GM23338 (cell line): ENCODE measurements around the gene PRPSAP2. TPM values are rescaled to one million over a fixed set of nuclear protein-coding genes. Genes with fewer than 3 reads are reported as not detected.

ENCODE experiments used
- ATAC-seq: fragments of 200-7000 bp; cut with Tn5 transposase; 3 replicates; pipeline ENCODE4 v1.9.1; 2020
- DNase-seq: peaks from one replicate; pipeline ENCODE4 v3.0.0-alpha.2; 2015; ENCODE audit warnings: low spot score
- H2AFZ ChIP-seq: fragments of 200-600 bp; sonication (generic); 2 replicates; pipeline ENCODE4 v1.8.0; 2016; ENCODE audit warnings: antibody characterized with exemption, mild to moderate bottlenecking, moderate library complexity
- H3F3A ChIP-seq: fragments of 200-600 bp; sonication (generic); replicated peaks from 2 replicates; pipeline ENCODE4 v1.8.0; 2017; ENCODE audit warnings: antibody characterized with exemption, mixed run types, low read depth
- H3K27ac ChIP-seq: fragments of 200-600 bp; sonication (generic); 2 replicates; pipeline ENCODE4 v1.6.1; 2016; ENCODE audit warnings: low read depth
- H3K27me3 ChIP-seq: fragments of 200-600 bp; sonication (generic); 2 replicates; pipeline ENCODE4 v1.8.0; 2016; ENCODE audit warnings: mild to moderate bottlenecking, mixed run types, moderate library complexity; ENCODE audit not compliant: insufficient read depth
- H3K36me3 ChIP-seq: fragments of 200-600 bp; sonication (generic); 2 replicates; pipeline ENCODE4 v1.8.0; 2016; ENCODE audit warnings: mild to moderate bottlenecking; ENCODE audit not compliant: insufficient read depth
- H3K4me1 ChIP-seq: fragments of 200-600 bp; sonication (generic); 2 replicates; pipeline ENCODE4 v1.8.0; 2016; ENCODE audit warnings: mild to moderate bottlenecking, moderate library complexity; ENCODE audit not compliant: insufficient read depth
- H3K4me2 ChIP-seq: fragments of 200-600 bp; sonication (generic); 2 replicates; pipeline ENCODE4 v1.7.1; 2017; ENCODE audit warnings: mixed run types
- H3K4me3 ChIP-seq: fragments of 200-600 bp; sonication (generic); 2 replicates; pipeline ENCODE4 v1.6.1; 2016; ENCODE audit warnings: mixed run types
- H3K79me2 ChIP-seq: fragments of 200-600 bp; sonication (generic); replicated peaks from 2 replicates; pipeline ENCODE4 v1.8.0; 2017; ENCODE audit warnings: mild to moderate bottlenecking; ENCODE audit not compliant: insufficient read depth
- H3K9me2 ChIP-seq: fragments of 200-600 bp; sonication (generic); 2 replicates; pipeline ENCODE4 v1.8.0; 2017; ENCODE audit not compliant: insufficient read depth
- H4K20me1 ChIP-seq: fragments of 200-600 bp; sonication (generic); replicated peaks from 2 replicates; pipeline ENCODE4 v1.8.0; 2017; ENCODE audit warnings: mild to moderate bottlenecking; ENCODE audit not compliant: insufficient read depth
- H3K27ac Mint-ChIP-seq: 2 replicates; pipeline ENCODE4 v1.8.0; 2020; ENCODE audit warnings: inconsistent platforms, mild to moderate bottlenecking, moderate library complexity, mixed read lengths
- H3K27me3 Mint-ChIP-seq: 3 replicates; pipeline ENCODE4 v1.8.0; 2022; ENCODE audit warnings: low read depth, mild to moderate bottlenecking, moderate library complexity, mixed read lengths, inconsistent platforms; ENCODE audit not compliant: insufficient read depth, poor library complexity
- H3K36me3 Mint-ChIP-seq: 3 replicates; pipeline ENCODE4 v1.8.0; 2021; ENCODE audit warnings: low read depth, mild to moderate bottlenecking, inconsistent platforms, moderate library complexity, mixed read lengths
- H3K4me1 Mint-ChIP-seq: 3 replicates; pipeline ENCODE4 v1.8.0; 2020; ENCODE audit warnings: mild to moderate bottlenecking, inconsistent platforms, mixed read lengths
- H3K4me3 Mint-ChIP-seq: 3 replicates; pipeline ENCODE4 v1.8.0; 2021; ENCODE audit warnings: moderate library complexity, mild to moderate bottlenecking, inconsistent platforms, mixed read lengths
- H3K9me3 Mint-ChIP-seq: 3 replicates; pipeline ENCODE4 v1.8.0; 2020; ENCODE audit warnings: moderate library complexity, mild to moderate bottlenecking, inconsistent platforms, mixed read lengths
- CREB1 ChIP-seq: fragments of 250-450 bp; sonication (Bioruptor Pico); IDR thresholded peaks from 2 replicates; pipeline ENCODE4 v1.5.0; 2020; ENCODE audit warnings: low read depth, mild to moderate bottlenecking, moderate library complexity
- CTCF ChIP-seq, 2 experiments: fragments of 200-600 bp in 1 of 2; sonication (generic) in 1 of 2; conservative IDR thresholded peaks; 2 replicates each; pipeline versions ENCODE4 v1.5.1 to v1.6.1; 2016 to 2017; ENCODE audit warnings: antibody characterized with exemption in 2 of 2, low read depth in 2 of 2, mild to moderate bottlenecking in 2 of 2, moderate library complexity in 1 of 2
- EZH2 ChIP-seq: fragments of 200-600 bp; sonication (generic); IDR thresholded peaks from one replicate; pipeline ENCODE4 v1.8.0; 2017; ENCODE audit warnings: antibody characterized with exemption, mild to moderate bottlenecking, low read depth; ENCODE audit not compliant: unreplicated experiment
- EZH2phosphoT487 ChIP-seq: fragments of 200-600 bp; sonication (generic); IDR thresholded peaks from one replicate; pipeline ENCODE4 v1.8.1; 2018; ENCODE audit warnings: antibody characterized with exemption; ENCODE audit not compliant: unreplicated experiment
- JUNB ChIP-seq: IDR thresholded peaks from one replicate; pipeline ENCODE4 v1.6.1; 2016; ENCODE audit warnings: antibody characterized with exemption; ENCODE audit not compliant: unreplicated experiment
- NANOG ChIP-seq: IDR thresholded peaks from 2 replicates; pipeline ENCODE4 v1.6.1; 2016; ENCODE audit warnings: antibody characterized with exemption, borderline replicate concordance
- POLR2AphosphoS5 ChIP-seq: IDR thresholded peaks from 2 replicates; pipeline ENCODE4 v1.6.1; 2016; ENCODE audit warnings: antibody characterized with exemption, low read depth
- REST ChIP-seq: IDR thresholded peaks from one replicate; pipeline ENCODE4 v1.6.1; 2018; ENCODE audit warnings: antibody characterized with exemption; ENCODE audit not compliant: unreplicated experiment
- STAT1 ChIP-seq: IDR thresholded peaks from one replicate; pipeline ENCODE4 v1.6.1; 2016; ENCODE audit warnings: antibody characterized with exemption; ENCODE audit not compliant: unreplicated experiment
- ZNF114 ChIP-seq: fragments of 250-450 bp; sonication (Bioruptor Pico); IDR thresholded peaks from 2 replicates; pipeline ENCODE4 v1.5.0; 2020; ENCODE audit warnings: mild to moderate bottlenecking, moderate library complexity
- ZNF331 ChIP-seq: fragments of 250-450 bp; sonication (Bioruptor Pico); IDR thresholded peaks from 2 replicates; pipeline ENCODE4 v1.5.0; 2020; ENCODE audit warnings: low read depth, mild to moderate bottlenecking, moderate library complexity
- polyA plus RNA-seq: library from polyadenylated mRNA; unstranded; fragments of >200 nt; fragmentation: Nextera tagmentation; extraction: Ambion mirVana; gene quantifications from 2 replicates; pipeline ENCODE4 v1.2.1, GENCODE V29; 2016
- total RNA-seq: library from RNA; depleted of rRNA; stranded (reverse); fragments of >200 nt; shearing (Covaris generic); gene quantifications from 2 replicates; pipeline ENCODE4 v1.2.3, GENCODE V29; 2014
- TF ChIP-seq, protein P1 (sequence below): IDR thresholded peaks from 2 replicates; pipeline ENCODE4 v1.6.1; 2016; ENCODE audit warnings: antibody characterized with exemption
- TF ChIP-seq, protein P2 (sequence below): fragments of 250-450 bp; sonication (Bioruptor Pico); IDR thresholded peaks from 2 replicates; pipeline ENCODE4 v1.5.0; 2020; ENCODE audit warnings: mild to moderate bottlenecking, moderate library complexity

The PRPSAP2 gene
- total and polyA plus RNA-seq, 2 experiments from 2014 or later = 34.6 to 54.4 TPM

DNA sequence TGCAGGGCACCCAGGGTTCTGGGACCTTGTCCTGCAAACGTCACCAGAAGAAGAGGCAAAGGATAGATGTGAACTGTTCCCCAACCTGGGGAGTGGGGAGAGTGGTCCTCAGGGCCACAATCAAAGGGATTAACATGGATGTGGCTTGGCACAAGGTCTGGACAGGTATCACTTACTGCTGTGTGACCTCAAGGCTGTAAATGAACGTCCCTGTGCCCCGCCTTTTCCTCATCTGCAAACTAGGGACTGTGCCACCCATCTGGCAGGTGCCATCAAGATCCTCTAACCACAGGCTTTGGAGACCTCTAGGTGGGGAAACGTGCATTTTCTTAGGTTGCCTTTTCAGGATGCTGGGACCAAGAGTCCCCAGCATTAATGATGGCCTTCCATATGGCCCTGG is 119.1 kb downstream of the PRPSAP2 start:
- Histone ChIP-seq H3K9me2 (no peaks in the 10 kb centered on the region), H3K27ac (no peak overlapping the region), H2AFZ (no peak overlapping the region), H3K79me2 (0 out of 2 replicates have a peak, but pooled peaks cover 3% of the 10 kb centered on the region), H3K4me2 (no peak overlapping the region), H3K27me3 (no peaks in the 10 kb centered on the region), H3K36me3 (peaks cover 10% of the 10 kb centered on the region), H4K20me1 (0 out of 2 replicates have a peak, but pooled peaks cover 3% of the 10 kb centered on the region), H3F3A (no peaks in the 10 kb centered on the region), H3K4me3 (no peak overlapping the region), H3K4me1 (no peaks in the 10 kb centered on the region)
- Mint-ChIP-seq H3K9me3 (no peaks in the 10 kb centered on the region), H3K4me3 (no peak overlapping the region), H3K27me3 (peaks cover 15% of the 10 kb centered on the region), H3K36me3 (peaks cover 44% of the 10 kb centered on the region), H3K4me1 (no peaks in the 10 kb centered on the region), H3K27ac (no peak overlapping the region)
- TF ChIP-seq ZNF114 = no peak
- TF ChIP-seq, protein P1, sequence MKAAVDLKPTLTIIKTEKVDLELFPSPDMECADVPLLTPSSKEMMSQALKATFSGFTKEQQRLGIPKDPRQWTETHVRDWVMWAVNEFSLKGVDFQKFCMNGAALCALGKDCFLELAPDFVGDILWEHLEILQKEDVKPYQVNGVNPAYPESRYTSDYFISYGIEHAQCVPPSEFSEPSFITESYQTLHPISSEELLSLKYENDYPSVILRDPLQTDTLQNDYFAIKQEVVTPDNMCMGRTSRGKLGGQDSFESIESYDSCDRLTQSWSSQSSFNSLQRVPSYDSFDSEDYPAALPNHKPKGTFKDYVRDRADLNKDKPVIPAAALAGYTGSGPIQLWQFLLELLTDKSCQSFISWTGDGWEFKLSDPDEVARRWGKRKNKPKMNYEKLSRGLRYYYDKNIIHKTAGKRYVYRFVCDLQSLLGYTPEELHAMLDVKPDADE = no peak
- TF ChIP-seq EZH2 = no peak
- TF ChIP-seq STAT1 = no peak
- no peak for TF ChIP-seq EZH2phosphoT487
- TF ChIP-seq JUNB = no peak
- no peak for TF ChIP-seq CTCF (conservative IDR thresholded peaks at IDR 0.05; ENCODE audit: low read depth in 2 of 2)
- no peak for TF ChIP-seq NANOG
- no peak for TF ChIP-seq ZNF331
- TF ChIP-seq POLR2AphosphoS5 = no peak
- TF ChIP-seq, protein P2, sequence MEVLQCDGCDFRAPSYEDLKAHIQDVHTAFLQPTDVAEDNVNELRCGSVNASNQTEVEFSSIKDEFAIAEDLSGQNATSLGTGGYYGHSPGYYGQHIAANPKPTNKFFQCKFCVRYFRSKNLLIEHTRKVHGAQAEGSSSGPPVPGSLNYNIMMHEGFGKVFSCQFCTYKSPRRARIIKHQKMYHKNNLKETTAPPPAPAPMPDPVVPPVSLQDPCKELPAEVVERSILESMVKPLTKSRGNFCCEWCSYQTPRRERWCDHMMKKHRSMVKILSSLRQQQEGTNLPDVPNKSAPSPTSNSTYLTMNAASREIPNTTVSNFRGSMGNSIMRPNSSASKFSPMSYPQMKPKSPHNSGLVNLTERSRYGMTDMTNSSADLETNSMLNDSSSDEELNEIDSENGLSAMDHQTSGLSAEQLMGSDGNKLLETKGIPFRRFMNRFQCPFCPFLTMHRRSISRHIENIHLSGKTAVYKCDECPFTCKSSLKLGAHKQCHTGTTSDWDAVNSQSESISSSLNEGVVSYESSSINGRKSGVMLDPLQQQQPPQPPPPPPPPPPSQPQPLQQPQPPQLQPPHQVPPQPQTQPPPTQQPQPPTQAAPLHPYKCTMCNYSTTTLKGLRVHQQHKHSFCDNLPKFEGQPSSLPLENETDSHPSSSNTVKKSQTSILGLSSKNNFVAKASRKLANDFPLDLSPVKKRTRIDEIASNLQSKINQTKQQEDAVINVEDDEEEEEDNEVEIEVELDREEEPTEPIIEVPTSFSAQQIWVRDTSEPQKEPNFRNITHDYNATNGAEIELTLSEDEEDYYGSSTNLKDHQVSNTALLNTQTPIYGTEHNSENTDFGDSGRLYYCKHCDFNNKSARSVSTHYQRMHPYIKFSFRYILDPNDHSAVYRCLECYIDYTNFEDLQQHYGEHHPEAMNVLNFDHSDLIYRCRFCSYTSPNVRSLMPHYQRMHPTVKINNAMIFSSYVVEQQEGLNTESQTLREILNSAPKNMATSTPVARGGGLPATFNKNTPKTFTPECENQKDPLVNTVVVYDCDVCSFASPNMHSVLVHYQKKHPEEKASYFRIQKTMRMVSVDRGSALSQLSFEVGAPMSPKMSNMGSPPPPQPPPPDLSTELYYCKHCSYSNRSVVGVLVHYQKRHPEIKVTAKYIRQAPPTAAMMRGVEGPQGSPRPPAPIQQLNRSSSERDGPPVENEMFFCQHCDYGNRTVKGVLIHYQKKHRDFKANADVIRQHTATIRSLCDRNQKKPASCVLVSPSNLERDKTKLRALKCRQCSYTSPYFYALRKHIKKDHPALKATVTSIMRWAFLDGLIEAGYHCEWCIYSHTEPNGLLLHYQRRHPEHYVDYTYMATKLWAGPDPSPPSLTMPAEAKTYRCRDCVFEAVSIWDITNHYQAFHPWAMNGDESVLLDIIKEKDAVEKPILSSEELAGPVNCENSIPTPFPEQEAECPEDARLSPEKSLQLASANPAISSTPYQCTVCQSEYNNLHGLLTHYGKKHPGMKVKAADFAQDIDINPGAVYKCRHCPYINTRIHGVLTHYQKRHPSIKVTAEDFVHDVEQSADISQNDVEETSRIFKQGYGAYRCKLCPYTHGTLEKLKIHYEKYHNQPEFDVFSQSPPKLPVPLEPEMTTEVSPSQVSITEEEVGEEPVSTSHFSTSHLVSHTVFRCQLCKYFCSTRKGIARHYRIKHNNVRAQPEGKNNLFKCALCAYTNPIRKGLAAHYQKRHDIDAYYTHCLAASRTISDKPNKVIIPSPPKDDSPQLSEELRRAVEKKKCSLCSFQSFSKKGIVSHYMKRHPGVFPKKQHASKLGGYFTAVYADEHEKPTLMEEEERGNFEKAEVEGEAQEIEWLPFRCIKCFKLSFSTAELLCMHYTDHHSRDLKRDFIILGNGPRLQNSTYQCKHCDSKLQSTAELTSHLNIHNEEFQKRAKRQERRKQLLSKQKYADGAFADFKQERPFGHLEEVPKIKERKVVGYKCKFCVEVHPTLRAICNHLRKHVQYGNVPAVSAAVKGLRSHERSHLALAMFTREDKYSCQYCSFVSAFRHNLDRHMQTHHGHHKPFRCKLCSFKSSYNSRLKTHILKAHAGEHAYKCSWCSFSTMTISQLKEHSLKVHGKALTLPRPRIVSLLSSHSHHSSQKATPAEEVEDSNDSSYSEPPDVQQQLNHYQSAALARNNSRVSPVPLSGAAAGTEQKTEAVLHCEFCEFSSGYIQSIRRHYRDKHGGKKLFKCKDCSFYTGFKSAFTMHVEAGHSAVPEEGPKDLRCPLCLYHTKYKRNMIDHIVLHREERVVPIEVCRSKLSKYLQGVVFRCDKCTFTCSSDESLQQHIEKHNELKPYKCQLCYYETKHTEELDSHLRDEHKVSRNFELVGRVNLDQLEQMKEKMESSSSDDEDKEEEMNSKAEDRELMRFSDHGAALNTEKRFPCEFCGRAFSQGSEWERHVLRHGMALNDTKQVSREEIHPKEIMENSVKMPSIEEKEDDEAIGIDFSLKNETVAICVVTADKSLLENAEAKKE (CRISPR knock-in tag) = no peak
- TF ChIP-seq REST = no peak
- no peak for TF ChIP-seq CREB1 (CRISPR knock-in tag)
- ATAC-seq = no peak
- DNase-seq = no peak
